HepG2 (cell line): ENCODE data around the gene ZC3H12A. TPM values are rescaled to one million over a fixed set of nuclear protein-coding genes. Genes with fewer than 3 reads are reported as not detected.

Experiments used
- ATAC-seq: fragments of 200-7000 bp; cut with Tn5 transposase; 3 replicates; pipeline ENCODE4 v1.9.1; 2020; ENCODE audit warnings: mild to moderate bottlenecking, moderate library complexity
- BruUV-seq: library from RNA; stranded (reverse); fragments of 400-500 nt; replicated peaks from 2 replicates; lab custom pipeline; 2021; lab: Mats Ljungman, UMichigan
- CTCF ChIA-PET: fragments of 300-600 bp; formaldehyde crosslinking; extraction: SDS; loops from one replicate; lab custom pipeline; 2021; ENCODE audit warnings: low total read pairs, inconsistent platforms, low intra/inter-chr PET ratio; lab: Yijun Ruan, JAX
- POLR2A ChIA-PET: fragments of 350-600 bp; sonication (Branson Sonifier 250); formaldehyde crosslinking; loops from one replicate; lab custom pipeline; 2020; ENCODE audit warnings: antibody characterized with exemption, inconsistent platforms; lab: Yijun Ruan, JAX
- DNase-seq: peaks from one replicate; pipeline ENCODE4 v3.0.0-alpha.2; 2015; ENCODE audit warnings: low spot score
- FAIRE-seq: peaks from 3 replicates; lab custom pipeline; 2011; peaks lifted over from hg19 to GRCh38; lab: Jason Lieb, UNC
- H2AFZ ChIP-seq: one replicate; pipeline ENCODE4 v1.6.1; 2011; ENCODE audit warnings: low read length, inconsistent platforms
- H3K27ac ChIP-seq: fragments of 300-600 bp; 3 replicates; pipeline ENCODE4 v1.8.0; 2011; ENCODE audit warnings: mixed run types, mild to moderate bottlenecking, mixed read lengths, low read length, inconsistent platforms; ENCODE audit not compliant: insufficient read depth; ENCODE audit errors: extremely low read length
- H3K27me3 ChIP-seq, 2 experiments: fragments of 200-600 bp in 1 of 2; 2 replicates in 1 of 2; 3 replicates in 1 of 2; pipeline versions ENCODE4 v1.6.0 to v1.8.0; 2011; ENCODE audit warnings: low read length in 2 of 2, mild to moderate bottlenecking in 2 of 2, moderate library complexity in 2 of 2, inconsistent platforms in 1 of 2; ENCODE audit not compliant: insufficient read depth in 2 of 2, control insufficient read depth in 1 of 2
- H3K36me3 ChIP-seq, 2 experiments: fragments of 200-600 bp in 1 of 2; replicated peaks in 1 of 2; 2 replicates in 1 of 2; 3 replicates in 1 of 2; pipeline versions ENCODE4 v1.5.1 to v1.8.0; 2011; ENCODE audit warnings: low read length in 2 of 2, inconsistent platforms in 1 of 2; ENCODE audit not compliant: insufficient read depth in 2 of 2, control insufficient read depth in 1 of 2
- H3K4me1 ChIP-seq: 2 replicates; pipeline ENCODE4 v1.5.1; 2012; ENCODE audit warnings: low read length, inconsistent platforms; ENCODE audit not compliant: insufficient read depth
- H3K4me2 ChIP-seq: 2 replicates; pipeline ENCODE4 v1.6.0; 2011; ENCODE audit warnings: low read depth, low read length, inconsistent platforms
- H3K4me3 ChIP-seq, 3 experiments: fragments of 200-600 bp in 1 of 3; sonication (generic), shearing (Covaris generic) in 1 of 3; replicated peaks in 1 of 3; 2 replicates each; pipeline ENCODE4 v1.5.1; 2011 to 2016; ENCODE audit warnings: low read length in 3 of 3, inconsistent platforms in 2 of 3, low read depth in 2 of 3, mild to moderate bottlenecking in 2 of 3, control low read depth in 1 of 3, mixed read lengths in 1 of 3; ENCODE audit not compliant: insufficient read depth in 1 of 3
- H3K79me2 ChIP-seq: one replicate; pipeline ENCODE4 v1.6.1; 2011; ENCODE audit warnings: low read length, inconsistent platforms; ENCODE audit not compliant: insufficient read depth
- H3K9ac ChIP-seq: 2 replicates; pipeline ENCODE4 v1.6.0; 2011; ENCODE audit warnings: mild to moderate bottlenecking, low read depth, low read length, inconsistent platforms; ENCODE audit not compliant: insufficient read depth
- H3K9me3 ChIP-seq: 2 replicates; pipeline ENCODE4 v1.5.1; 2012; ENCODE audit warnings: mild to moderate bottlenecking, low read length
- H4K20me1 ChIP-seq: 2 replicates; pipeline ENCODE4 v1.6.0; 2011; ENCODE audit warnings: inconsistent platforms, mild to moderate bottlenecking, low read length, moderate library complexity; ENCODE audit not compliant: insufficient read depth
- ARID4A ChIP-seq: sonication (generic); formaldehyde crosslinking; IDR thresholded peaks from 2 replicates; pipeline ENCODE4 v1.5.0; 2020; ENCODE audit warnings: mild to moderate bottlenecking, missing genetic modification reagents, borderline replicate concordance
- ELF3 ChIP-seq: IDR thresholded peaks from 2 replicates; pipeline ENCODE4 v1.6.1; 2016; ENCODE audit warnings: missing genetic modification reagents, missing compliant biosample characterization
- EP300 ChIP-seq, 3 experiments: sonication (generic) in 1 of 3; formaldehyde crosslinking in 1 of 3; IDR thresholded peaks; 2 replicates each; pipeline versions ENCODE4 v1.5.1 to v1.6.1; 2011 to 2020; ENCODE audit warnings: low read depth in 2 of 3, low read length in 2 of 3, borderline replicate concordance in 1 of 3, improper control_type of control experiment in 1 of 3, mild to moderate bottlenecking in 1 of 3, missing genetic modification reagents in 1 of 3, moderate library complexity in 1 of 3
- MAFF ChIP-seq: IDR thresholded peaks from 2 replicates; pipeline ENCODE4 v1.6.1; 2011; ENCODE audit warnings: low read depth, low read length, improper control_type of control experiment
- MAFK ChIP-seq, 2 experiments: IDR thresholded peaks in 1 of 2; conservative IDR thresholded peaks in 1 of 2; 2 replicates each; pipeline ENCODE4 v1.6.1; 2011; ENCODE audit warnings: improper control_type of control experiment in 2 of 2, low read length in 2 of 2
- RXRB ChIP-seq: IDR thresholded peaks from 2 replicates; pipeline ENCODE4 v1.6.1; 2016; ENCODE audit warnings: borderline replicate concordance, missing genetic modification reagents, missing compliant biosample characterization
- TFDP2 ChIP-seq: sonication (generic); formaldehyde crosslinking; IDR thresholded peaks from 2 replicates; pipeline ENCODE4 v1.4.0; 2020; ENCODE audit warnings: missing genetic modification reagents
- ZNF768 ChIP-seq: sonication (generic); formaldehyde crosslinking; IDR thresholded peaks from 2 replicates; pipeline ENCODE4 v1.4.0; 2020; ENCODE audit warnings: missing genetic modification reagents
- WGBS: methylation state at CpG from one replicate; pipeline ENCODE4 v1.1.6; 2017; ENCODE audit warnings: low lambda C conversion rate; 5-methylcytosine and 5-hydroxymethylcytosine counted together
- in situ Hi-C: cut with HindIII; loops from 2 replicates; pipeline ENCODE4 v1.10.0; 2017; ENCODE audit warnings: low pct_unique_long_range_greater_than_20kb; ENCODE audit not compliant: extremely low pct_ligation_motif_present
- intact Hi-C: fragments of 100-400 bp; cut with micrococcal nuclease; formaldehyde crosslinking; loops from one replicate; pipeline ENCODE4 v1.10.0; 2022; ENCODE audit not compliant: unreplicated experiment
- polyA plus RNA-seq, 8 experiments: library from polyadenylated mRNA; depleted of rRNA in 3 of 8; stranded (reverse) in 7 of 8; unstranded in 1 of 8; fragments of >200 nt; fragmentation: Illumina TruSeq in 4 of 8; extraction: Trizol in 4 of 8; gene quantifications; 2 replicates each; pipeline versions ENCODE4 v1.2.1 to v1.2.3, GENCODE V29; 2011 to 2016; ENCODE audit warnings: low read depth in 4 of 8, missing spikeins in 1 of 8, mixed read lengths in 1 of 8; ENCODE audit not compliant: insufficient read depth in 1 of 8
- total RNA-seq, 5 experiments: library from RNA; depleted of rRNA; stranded (reverse); fragments of >200 nt; fragmentation: Illumina TruSeq; extraction: Trizol; gene quantifications; 2 replicates each; pipeline ENCODE4 v1.2.3, GENCODE V29; 2016; ENCODE audit warnings: low read depth in 1 of 5

ZC3H12A gene
- total and polyA plus RNA-seq, 2 of the 13 experiments (the other 11 are each of a cell fraction or from before 2014, with no cell fraction given), result 6.8 to 13.3 TPM

GRCh38 chr1:37465593-37466517 lies 8.5 kb upstream of the ZC3H12A start:
- intact Hi-C loops (no loop called here), in situ Hi-C loops (no loop called here)
- CTCF ChIA-PET, result no interaction called here
- BruUV-seq, result no TSS peak
- Histone ChIP-seq H3K36me3 (no peaks in the 10 kb centered on the region), H3K79me2 (no peaks in the 10 kb centered on the region), H2AFZ (no peak overlapping the region), H3K9ac (no peak overlapping the region), H3K4me2 (no peak overlapping the region), H3K27ac (no peak overlapping the region), H3K9me3 (no peaks in the 10 kb centered on the region), H3K4me3 (no peak overlapping the region), H4K20me1 (no peaks in the 10 kb centered on the region), H3K4me1 (peaks cover 48% of the 10 kb centered on the region), H3K27me3 (no peaks in the 10 kb centered on the region)
- DNase-seq (no peak), FAIRE-seq (no peak), ATAC-seq (no peak)
- POLR2A ChIA-PET, result interaction anchor here (0.7 to 3.5 kb wide), 5 partner anchors 9 to 49 kb away, joined by 4 to 17 read pairs (median 5); partner anchors contain the start of genes MEAF6 and ZC3H12A
- no peak for TF ChIP-seq ELF3
- TF ChIP-seq MAFF, result peak; percentile 82
- no peak for TF ChIP-seq ARID4A (CRISPR knock-in tag)
- TF ChIP-seq RXRB, result no peak
- no peak for TF ChIP-seq EP300 (IDR thresholded peaks at IDR 0.05; ENCODE audit: low read depth in 2 of 2, low read length in 2 of 2)
- no peak for TF ChIP-seq EP300 (CRISPR knock-in tag; IDR thresholded peaks at IDR 0.05; ENCODE audit: borderline replicate concordance)
- peak; percentile 77 to 90 for TF ChIP-seq MAFK (conservative IDR thresholded peaks at IDR 0.05 in 1 of 2, IDR thresholded peaks at IDR 0.05 in 1 of 2; ENCODE audit: low read length in 2 of 2)
- TF ChIP-seq TFDP2, result no peak
- TF ChIP-seq ZNF768 (CRISPR knock-in tag), result no peak
- 86% methylated on average over 6 of the region's 6 CpGs for WGBS
